Upper lobe of left lung (tissue), 6 donors: ENCODE data around the gene RASSF7. TPM values are rescaled to one million over a fixed set of nuclear protein-coding genes. Genes with fewer than 3 reads are reported as not detected.

Experiments
- ATAC-seq, 2 donors: fragments of 200-7000 bp; cut with Tn5 transposase; one replicate each; pipeline ENCODE4 v1.9.1; 2022; ENCODE audit warnings: mild to moderate bottlenecking in 2 of 2, moderate library complexity in 2 of 2; ENCODE audit not compliant: low FRiP score in 2 of 2
- DNase-seq, 2 donors: peaks; one replicate each; pipeline ENCODE4 v3.0.0-alpha.2; 2019 to 2020
- H3K27ac ChIP-seq, 4 donors: fragments of 200-600 bp; sonication (generic); one replicate each; pipeline ENCODE4 v1.5.1; 2016 to 2019
- H3K27me3 ChIP-seq, 4 donors: fragments of 200-600 bp; sonication (generic); one replicate each; pipeline ENCODE4 v1.5.1; 2017 to 2019
- H3K36me3 ChIP-seq, 4 donors: fragments of 200-600 bp; sonication (generic); one replicate each; pipeline ENCODE4 v1.5.1; 2016 to 2019
- H3K4me1 ChIP-seq, 4 donors: fragments of 200-600 bp; sonication (generic); one replicate each; pipeline ENCODE4 v1.5.1; 2018 to 2019
- H3K4me3 ChIP-seq, 4 donors: fragments of 200-600 bp; sonication (generic); one replicate each; pipeline ENCODE4 v1.5.1; 2017 to 2019; ENCODE audit warnings: mild to moderate bottlenecking in 2 of 4, moderate library complexity in 1 of 4
- H3K9me3 ChIP-seq, 4 donors: fragments of 200-600 bp; sonication (generic); one replicate each; pipeline ENCODE4 v1.5.1; 2018 to 2019
- EP300 ChIP-seq, 4 donors: sonication (generic); formaldehyde crosslinking; IDR thresholded peaks; one replicate each; pipeline ENCODE4 v1.5.1; 2017; ENCODE audit warnings: antibody characterized with exemption in 4 of 4, control low read depth in 2 of 4
- POLR2A ChIP-seq, 4 donors: fragments of 450-650 bp; IDR thresholded peaks; one replicate each; pipeline ENCODE4 v1.5.1; 2016 to 2017; ENCODE audit warnings: antibody characterized with exemption in 4 of 4, mild to moderate bottlenecking in 2 of 4
- POLR2AphosphoS5 ChIP-seq, 2 donors: sonication (generic); formaldehyde crosslinking; IDR thresholded peaks; one replicate each; pipeline ENCODE4 v1.5.1; 2017; ENCODE audit warnings: antibody characterized with exemption in 2 of 2
- WGBS, 2 donors: methylation state at CpG; one replicate each; pipeline ENCODE4 v1.1.5; 2017 to 2018; 5-methylcytosine and 5-hydroxymethylcytosine counted together
- total RNA-seq, 6 donors: library from RNA; depleted of rRNA in 4 of 6; stranded (reverse); fragments of >200 nt in 4 of 6; gene quantifications; one replicate each; pipeline versions ENCODE4 v1.1.0 to v1.2.1, GENCODE V29; 2016 to 2021
- TF ChIP-seq, protein P1 (sequence below), 6 experiments: fragments of 450-650 bp in 4 of 6; fragments of 200-600 bp in 2 of 6; sonication (generic) in 2 of 6; IDR thresholded peaks; one replicate each; pipeline ENCODE4 v1.5.1; 2016 to 2019; ENCODE audit warnings: antibody characterized with exemption in 6 of 6
- donor health status: DM: no; HTN: no; CAD: no; lungs with moderate emphysema.
- donor health status: DM: no; HTN: yes; CAD: no; lungs with severe emphysema.

RASSF7 gene, protein sequence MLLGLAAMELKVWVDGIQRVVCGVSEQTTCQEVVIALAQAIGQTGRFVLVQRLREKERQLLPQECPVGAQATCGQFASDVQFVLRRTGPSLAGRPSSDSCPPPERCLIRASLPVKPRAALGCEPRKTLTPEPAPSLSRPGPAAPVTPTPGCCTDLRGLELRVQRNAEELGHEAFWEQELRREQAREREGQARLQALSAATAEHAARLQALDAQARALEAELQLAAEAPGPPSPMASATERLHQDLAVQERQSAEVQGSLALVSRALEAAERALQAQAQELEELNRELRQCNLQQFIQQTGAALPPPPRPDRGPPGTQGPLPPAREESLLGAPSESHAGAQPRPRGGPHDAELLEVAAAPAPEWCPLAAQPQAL
- total RNA-seq, result 100 to 1,000 TPM in 5 of 6 donors, 10 to 100 TPM in 1; 80.2 to 222 (median 129) TPM

- Histone ChIP-seq H3K27me3 (peaks cover 1 to 10% (median 7%) of the 10 kb centered on the region in 4 donors), H3K9me3 (no peaks in the 10 kb centered on the region), H3K36me3 (peaks cover 0 to 14% (median 0%) of the 10 kb centered on the region in 4 donors), H3K27ac (peak within 1 kb of the TSS; percentile 86 to 92 (median 90)), H3K4me3 (peak within 1 kb of the TSS; percentile 78 to 100 (median 95)), H3K4me1 (peaks cover 26 to 57% (median 44%) of the 10 kb centered on the region in 4 donors)
- DNase-seq (peak; percentile 93 to 98), ATAC-seq (peak; percentile 93 to 94)
- peak; percentile 44 to 68 for TF ChIP-seq POLR2AphosphoS5 (IDR thresholded peaks at IDR 0.05)
- TF ChIP-seq EP300 (IDR thresholded peaks at IDR 0.05), result no peak
- TF ChIP-seq, protein P1, sequence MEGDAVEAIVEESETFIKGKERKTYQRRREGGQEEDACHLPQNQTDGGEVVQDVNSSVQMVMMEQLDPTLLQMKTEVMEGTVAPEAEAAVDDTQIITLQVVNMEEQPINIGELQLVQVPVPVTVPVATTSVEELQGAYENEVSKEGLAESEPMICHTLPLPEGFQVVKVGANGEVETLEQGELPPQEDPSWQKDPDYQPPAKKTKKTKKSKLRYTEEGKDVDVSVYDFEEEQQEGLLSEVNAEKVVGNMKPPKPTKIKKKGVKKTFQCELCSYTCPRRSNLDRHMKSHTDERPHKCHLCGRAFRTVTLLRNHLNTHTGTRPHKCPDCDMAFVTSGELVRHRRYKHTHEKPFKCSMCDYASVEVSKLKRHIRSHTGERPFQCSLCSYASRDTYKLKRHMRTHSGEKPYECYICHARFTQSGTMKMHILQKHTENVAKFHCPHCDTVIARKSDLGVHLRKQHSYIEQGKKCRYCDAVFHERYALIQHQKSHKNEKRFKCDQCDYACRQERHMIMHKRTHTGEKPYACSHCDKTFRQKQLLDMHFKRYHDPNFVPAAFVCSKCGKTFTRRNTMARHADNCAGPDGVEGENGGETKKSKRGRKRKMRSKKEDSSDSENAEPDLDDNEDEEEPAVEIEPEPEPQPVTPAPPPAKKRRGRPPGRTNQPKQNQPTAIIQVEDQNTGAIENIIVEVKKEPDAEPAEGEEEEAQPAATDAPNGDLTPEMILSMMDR (IDR thresholded peaks at IDR 0.05), result peak in 2 of 6 experiments; percentile 6 to 23
- peak in 2 of 4 donors; percentile 40 to 77 for TF ChIP-seq POLR2A (IDR thresholded peaks at IDR 0.05)
- WGBS, 2 donors, result 0 to 3% methylated on average over 9 to 12 of the region's 95 CpGs
Observed at GRCh38 chr11:560305-561147, at the start of gene RASSF7, which contains the start of gene LMNTD2. TSS of gene RASSF7 (plus strand) at chr11:560970. CDS start at chr11:561769, 799 bp downstream. TSS of gene LMNTD2 (minus strand) at chr11:560738. CDS start at chr11:560716, 22 bp downstream.

DNA sequence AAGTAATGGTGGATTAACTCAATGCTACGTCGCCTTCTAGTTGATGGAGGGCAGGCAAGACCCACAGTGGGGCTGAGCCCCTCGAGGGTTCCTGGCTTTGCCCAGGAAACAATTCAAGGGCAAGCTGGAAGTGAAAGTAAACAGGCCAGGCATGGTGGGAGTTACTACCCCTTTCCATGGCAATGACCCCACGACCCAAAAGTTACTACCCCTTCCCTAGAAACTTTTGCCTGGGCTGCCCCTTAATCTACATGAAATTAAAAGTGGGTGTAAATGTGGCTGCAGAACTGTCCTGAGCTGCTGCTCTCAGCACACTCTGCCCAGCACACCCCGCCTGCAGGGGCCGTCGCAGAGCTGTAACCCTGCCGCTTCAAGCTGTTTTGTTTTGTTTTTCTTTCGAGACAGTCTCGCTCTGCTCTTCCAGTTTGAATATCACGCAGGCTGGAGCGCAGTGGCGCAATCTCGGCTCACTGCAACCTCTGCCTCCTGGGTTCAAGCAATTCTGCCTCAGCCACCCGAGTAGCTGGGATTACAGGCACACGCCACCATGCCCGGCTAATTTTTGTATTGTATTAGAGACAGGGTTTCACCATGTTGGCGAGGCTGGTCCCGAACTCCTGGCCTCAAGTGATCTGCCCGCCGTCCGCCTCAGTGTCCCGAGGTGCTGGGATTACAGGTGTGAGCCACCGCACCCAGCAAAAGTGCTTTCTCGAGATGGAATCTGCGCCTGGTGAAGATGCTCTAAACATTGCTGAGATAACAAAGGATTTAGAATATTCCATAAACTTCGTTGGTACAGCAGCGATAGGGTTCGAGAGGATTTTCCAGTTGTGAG, 47.8 kb upstream of the RASSF7 start:
- no peak overlapping the region for H3K4me3 ChIP-seq
- WGBS, 2 donors, result 91 to 92% methylated on average over 24 to 29 of the region's 29 CpGs
- peaks cover 0 to 46% (median 13%) of the 10 kb centered on the region in 4 donors for H3K36me3 ChIP-seq
- no peaks in the 10 kb centered on the region for H3K27me3 ChIP-seq
- TF ChIP-seq, protein P1 (IDR thresholded peaks at IDR 0.05), result no peak
- TF ChIP-seq POLR2AphosphoS5 (IDR thresholded peaks at IDR 0.05) (no peak), EP300 (IDR thresholded peaks at IDR 0.05) (no peak), POLR2A (IDR thresholded peaks at IDR 0.05) (no peak)
- no peak overlapping the region for H3K27ac ChIP-seq
- H3K9me3 ChIP-seq, result no peaks in the 10 kb centered on the region
- ATAC-seq (no peak), DNase-seq (peak in 1 of 2 donors; percentile 64)
- H3K4me1 ChIP-seq, result peaks cover under 1 to 5% (median 3%) of the 10 kb centered on the region in 4 donors

- no peak for ATAC-seq
- 73 to 89% methylated on average over 10 of the region's 10 CpGs for WGBS, 2 donors
- no peaks in the 10 kb centered on the region for H3K27me3 ChIP-seq
- peaks cover 0 to 12% (median 6%) of the 10 kb centered on the region in 4 donors for H3K4me1 ChIP-seq
- no peak overlapping the region for H3K27ac ChIP-seq
- no peak for DNase-seq
- peaks cover 0 to 30% (median 5%) of the 10 kb centered on the region in 4 donors for H3K36me3 ChIP-seq
- H3K4me3 ChIP-seq, result no peak overlapping the region
- TF ChIP-seq, protein P1 (IDR thresholded peaks at IDR 0.05), result no peak
- TF ChIP-seq POLR2AphosphoS5 (IDR thresholded peaks at IDR 0.05), result no peak
- TF ChIP-seq POLR2A (IDR thresholded peaks at IDR 0.05), result no peak
- no peak for TF ChIP-seq EP300 (IDR thresholded peaks at IDR 0.05)
- no peaks in the 10 kb centered on the region for H3K9me3 ChIP-seq
Observed at GRCh38 chr11:514606-515005, 46.2 kb upstream of the RASSF7 start.

DNA sequence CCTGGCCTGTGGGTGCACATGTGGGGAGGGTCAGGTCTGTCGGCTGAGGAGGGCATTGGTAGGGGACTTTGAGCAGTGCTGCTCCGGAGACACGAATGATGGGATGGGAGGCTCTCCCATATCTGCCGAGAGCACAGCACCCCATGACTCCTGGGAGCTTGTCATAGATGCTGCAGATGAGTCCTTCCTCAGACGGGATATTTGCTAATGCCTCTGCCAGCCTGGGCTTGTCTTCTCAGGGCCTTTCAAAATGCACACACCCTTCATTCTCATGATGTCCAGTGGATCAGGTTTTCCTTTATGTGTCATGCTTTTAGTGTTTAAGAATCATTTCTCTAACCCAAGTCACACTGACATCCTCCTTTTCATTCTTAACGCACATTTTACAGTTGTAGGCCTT, 45.6 kb upstream of the RASSF7 start:
- H3K27me3 ChIP-seq, result no peaks in the 10 kb centered on the region
- H3K36me3 ChIP-seq, result peaks cover 0 to 25% (median 5%) of the 10 kb centered on the region in 4 donors
- 90 to 93% methylated on average over 6 of the region's 6 CpGs for WGBS, 2 donors
- H3K4me3 ChIP-seq, result no peak overlapping the region
- H3K27ac ChIP-seq, result no peak overlapping the region
- H3K9me3 ChIP-seq, result no peaks in the 10 kb centered on the region
- no peak for TF ChIP-seq POLR2A (IDR thresholded peaks at IDR 0.05)
- TF ChIP-seq POLR2AphosphoS5 (IDR thresholded peaks at IDR 0.05), result no peak
- TF ChIP-seq, protein P1 (IDR thresholded peaks at IDR 0.05), result no peak
- DNase-seq, result no peak
- no peak for ATAC-seq
- H3K4me1 ChIP-seq, result peaks cover 0 to 12% (median 6%) of the 10 kb centered on the region in 4 donors
